GM12892 (cell line): ENCODE results near the gene NME3.
"Not testable (repeated sequence)": the region's sequence is repeated elsewhere in the genome, so short reads cannot be mapped to it uniquely, and the experiment has no call there.

Experiments
- DNase-seq: peaks from one replicate; pipeline ENCODE4 v3.0.0; 2011; ENCODE audit not compliant: insufficient read length
- FAIRE-seq: peaks from 2 replicates; lab custom pipeline; 2011; peaks lifted over from hg19 to GRCh38; lab: Jason Lieb, UNC
- POLR2A ChIP-seq: IDR thresholded peaks from 2 replicates; pipeline ENCODE4 v1.6.1; 2011; ENCODE audit warnings: low read depth, low read length, control low read depth
- POLR2AphosphoS5 ChIP-seq: IDR thresholded peaks from 2 replicates; pipeline ENCODE4 v1.6.1; 2011; ENCODE audit warnings: low read depth, low read length, control low read depth
- TAF1 ChIP-seq: IDR thresholded peaks from 2 replicates; pipeline ENCODE4 v1.6.1; 2011; ENCODE audit warnings: low read depth, mild to moderate bottlenecking, control low read depth, low read length, borderline replicate concordance

The NME3 gene

GRCh38 chr16:1812732-1813163 lies 41.4 kb upstream of the NME3 start:
- no peak for DNase-seq
- TF ChIP-seq POLR2A (no peak), TAF1 (no peak), POLR2AphosphoS5 (no peak)

GRCh38 chr16:1810536-1810935 lies 39.2 kb upstream of the NME3 start:
- DNase-seq, result no peak
- no peak for FAIRE-seq
- no peak for TF ChIP-seq TAF1

More at GRCh38 chr16:1812732-1813163, 41.4 kb upstream of the NME3 start:
- FAIRE-seq, result no peak

- FAIRE-seq (no peak), DNase-seq (no peak)
- TF ChIP-seq POLR2A, result no peak
- TF ChIP-seq TAF1, result no peak
- no peak for TF ChIP-seq POLR2AphosphoS5
Measured at GRCh38 chr16:1810106-1810505, 38.8 kb upstream of the NME3 start.

GRCh38 chr16:1809281-1809801 lies 38.0 kb upstream of the NME3 start:
- TF ChIP-seq POLR2A (no peak), POLR2AphosphoS5 (no peak)
- no peak for DNase-seq
- no peak for FAIRE-seq

GRCh38 chr16:1808691-1809090 lies 37.3 kb upstream of the NME3 start:
- TF ChIP-seq TAF1, result no peak
- no peak for TF ChIP-seq POLR2AphosphoS5
- no peak for TF ChIP-seq POLR2A
- no peak for DNase-seq
- FAIRE-seq, result no peak

GRCh38 chr16:1807626-1808025 lies 36.3 kb upstream of the NME3 start:
- DNase-seq (no peak), FAIRE-seq (no peak)
- TF ChIP-seq POLR2AphosphoS5 (no peak), TAF1 (no peak), POLR2A (no peak)

GRCh38 chr16:1800701-1801100 lies 29.4 kb upstream of the NME3 start:
- TF ChIP-seq POLR2AphosphoS5 (no peak), POLR2A (no peak), TAF1 (no peak)
- no peak for FAIRE-seq
- DNase-seq, result no peak

- FAIRE-seq, DNase-seq: not testable (repeated sequence)
Measured at GRCh38 chr16:1799263-1799662, 27.9 kb upstream of the NME3 start.

- no peak for TF ChIP-seq POLR2A
- no peak for TF ChIP-seq POLR2AphosphoS5
- TF ChIP-seq TAF1, result no peak
- FAIRE-seq, result no peak
- DNase-seq, result peak; percentile 19
Measured at GRCh38 chr16:1794908-1795666, 23.7 kb upstream of the NME3 start.

GRCh38 chr16:1794221-1794871 lies 23.0 kb upstream of the NME3 start:
- TF ChIP-seq POLR2A (no peak), TAF1 (no peak), POLR2AphosphoS5 (no peak)
- FAIRE-seq (no peak), DNase-seq (peak; percentile 19)

GRCh38 chr16:1793578-1794220 lies 22.4 kb upstream of the NME3 start, which contains the start of gene IGFALS:
Gene IGFALS, minus strand, starts transcription at chr16:1793705. Its CDS starts 53 bp downstream, at chr16:1793652.
- TF ChIP-seq TAF1 (no peak), POLR2A (no peak), POLR2AphosphoS5 (no peak)
- FAIRE-seq (no peak), DNase-seq (peak; percentile 21)
